ENCODE data around the gene MAP1B. TPM values are rescaled to one million over a fixed set of nuclear protein-coding genes. Genes with fewer than 3 reads are reported as not detected.

The MAP1B gene
- total RNA-seq, 1 experiment from 2014 or later: 135 TPM

GRCh38 chr5:72228960-72229359 lies 121.7 kb downstream of the MAP1B start:
- DNase-seq (ENCODE audit: low spot score): no peak
- H3K9me3 ChIP-seq (ENCODE audit: low read depth, low read length, poor library complexity, severe bottlenecking): no peaks in the 10 kb centered on the region
- intact Hi-C loops (cut with micrococcal nuclease; ENCODE audit: unreplicated experiment): no loop called here
- ChIA-PET POLR2A (ENCODE audit: low non-redundant PET) (no interaction called here), CTCF (no interaction called here)
- BruUV-seq (replicated peaks): no TSS peak
- H3K4me3 ChIP-seq (ENCODE audit: low read depth, low read length, poor library complexity, severe bottlenecking): no peak overlapping the region
- H3K27ac ChIP-seq (ENCODE audit: low read depth, low read length, poor library complexity, severe bottlenecking): no peak overlapping the region
- H3K4me1 ChIP-seq (ENCODE audit: insufficient read depth, low read length, poor library complexity, severe bottlenecking): no peaks in the 10 kb centered on the region
- H3K27me3 ChIP-seq (replicated peaks; ENCODE audit: insufficient read depth, low read depth, low read length, poor library complexity): no peaks in the 10 kb centered on the region
- no peak for TF ChIP-seq EZH2 (IDR thresholded peaks at IDR 0.05; ENCODE audit: borderline replicate concordance, low read depth, low read length, poor library complexity, severe bottlenecking)
- H3K36me3 ChIP-seq (ENCODE audit: insufficient read depth, low read length, poor library complexity, severe bottlenecking): peaks cover 23% of the 10 kb centered on the region

- no peak for DNase-seq (ENCODE audit: low spot score)
- peaks cover 3% of the 10 kb centered on the region for H3K4me1 ChIP-seq (ENCODE audit: insufficient read depth, low read length, poor library complexity, severe bottlenecking)
- TF ChIP-seq, protein P1, sequence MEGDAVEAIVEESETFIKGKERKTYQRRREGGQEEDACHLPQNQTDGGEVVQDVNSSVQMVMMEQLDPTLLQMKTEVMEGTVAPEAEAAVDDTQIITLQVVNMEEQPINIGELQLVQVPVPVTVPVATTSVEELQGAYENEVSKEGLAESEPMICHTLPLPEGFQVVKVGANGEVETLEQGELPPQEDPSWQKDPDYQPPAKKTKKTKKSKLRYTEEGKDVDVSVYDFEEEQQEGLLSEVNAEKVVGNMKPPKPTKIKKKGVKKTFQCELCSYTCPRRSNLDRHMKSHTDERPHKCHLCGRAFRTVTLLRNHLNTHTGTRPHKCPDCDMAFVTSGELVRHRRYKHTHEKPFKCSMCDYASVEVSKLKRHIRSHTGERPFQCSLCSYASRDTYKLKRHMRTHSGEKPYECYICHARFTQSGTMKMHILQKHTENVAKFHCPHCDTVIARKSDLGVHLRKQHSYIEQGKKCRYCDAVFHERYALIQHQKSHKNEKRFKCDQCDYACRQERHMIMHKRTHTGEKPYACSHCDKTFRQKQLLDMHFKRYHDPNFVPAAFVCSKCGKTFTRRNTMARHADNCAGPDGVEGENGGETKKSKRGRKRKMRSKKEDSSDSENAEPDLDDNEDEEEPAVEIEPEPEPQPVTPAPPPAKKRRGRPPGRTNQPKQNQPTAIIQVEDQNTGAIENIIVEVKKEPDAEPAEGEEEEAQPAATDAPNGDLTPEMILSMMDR (conservative IDR thresholded peaks at IDR 0.05; ENCODE audit: low read depth, low read length): no peak
- TF ChIP-seq EZH2 (IDR thresholded peaks at IDR 0.05; ENCODE audit: borderline replicate concordance, low read depth, low read length, poor library complexity, severe bottlenecking): no peak
- intact Hi-C loops (cut with micrococcal nuclease; ENCODE audit: unreplicated experiment): no loop called here
- no peak overlapping the region for H3K27ac ChIP-seq (ENCODE audit: low read depth, low read length, poor library complexity, severe bottlenecking)
- peaks cover 7% of the 10 kb centered on the region for H3K36me3 ChIP-seq (ENCODE audit: insufficient read depth, low read length, poor library complexity, severe bottlenecking)
- BruUV-seq (replicated peaks): no TSS peak
- ChIA-PET CTCF (no interaction called here), POLR2A (ENCODE audit: low non-redundant PET) (no interaction called here)
- H3K9me3 ChIP-seq (ENCODE audit: low read depth, low read length, poor library complexity, severe bottlenecking): no peaks in the 10 kb centered on the region
- no peak overlapping the region for H3K4me3 ChIP-seq (ENCODE audit: low read depth, low read length, poor library complexity, severe bottlenecking)
- H3K27me3 ChIP-seq (replicated peaks; ENCODE audit: insufficient read depth, low read depth, low read length, poor library complexity): no peaks in the 10 kb centered on the region
These were observed 124.9 kb downstream of the MAP1B start for GRCh38 chr5:72231991-72232703.

- no peak overlapping the region for H3K27ac ChIP-seq (ENCODE audit: low read depth, low read length, poor library complexity, severe bottlenecking)
- peaks cover 13% of the 10 kb centered on the region for H3K36me3 ChIP-seq (ENCODE audit: insufficient read depth, low read length, poor library complexity, severe bottlenecking)
- no peaks in the 10 kb centered on the region for H3K27me3 ChIP-seq (replicated peaks; ENCODE audit: insufficient read depth, low read depth, low read length, poor library complexity)
- CTCF ChIA-PET: no interaction called here
- POLR2A ChIA-PET (ENCODE audit: low non-redundant PET): no interaction called here
- TF ChIP-seq, protein P1 (conservative IDR thresholded peaks at IDR 0.05; ENCODE audit: low read depth, low read length): no peak
- TF ChIP-seq EZH2 (IDR thresholded peaks at IDR 0.05; ENCODE audit: borderline replicate concordance, low read depth, low read length, poor library complexity, severe bottlenecking): no peak
- H3K4me3 ChIP-seq (ENCODE audit: low read depth, low read length, poor library complexity, severe bottlenecking): no peak overlapping the region
- intact Hi-C loops (cut with micrococcal nuclease; ENCODE audit: unreplicated experiment): no loop called here
- DNase-seq (ENCODE audit: low spot score): no peak
- no peaks in the 10 kb centered on the region for H3K9me3 ChIP-seq (ENCODE audit: low read depth, low read length, poor library complexity, severe bottlenecking)
- BruUV-seq (replicated peaks): no TSS peak
- peaks cover 3% of the 10 kb centered on the region for H3K4me1 ChIP-seq (ENCODE audit: insufficient read depth, low read length, poor library complexity, severe bottlenecking)
These were observed 125.6 kb downstream of the MAP1B start for GRCh38 chr5:72232838-72233237.

DNA sequence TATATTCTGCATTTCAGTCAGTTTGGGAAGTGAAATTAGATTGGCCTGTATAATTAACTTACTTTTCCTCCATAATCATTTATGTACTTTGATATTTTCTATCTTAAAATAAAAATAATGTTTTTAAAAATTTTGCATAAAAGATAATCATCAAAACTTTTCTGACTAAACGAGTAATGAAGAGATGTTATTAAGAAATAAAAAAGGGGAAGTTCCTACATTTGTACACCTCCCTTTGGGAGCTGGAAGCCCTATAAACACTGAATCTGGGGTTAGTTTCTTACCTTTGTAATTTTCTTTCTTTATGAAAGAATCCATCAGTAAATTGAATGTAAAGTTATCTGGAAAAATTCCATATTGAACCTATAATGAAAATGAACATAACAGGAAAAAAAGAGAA lies 126.6 kb downstream of the MAP1B start:
- peaks cover 14% of the 10 kb centered on the region for H3K36me3 ChIP-seq (ENCODE audit: insufficient read depth, low read length, poor library complexity, severe bottlenecking)
- no peak overlapping the region for H3K4me3 ChIP-seq (ENCODE audit: low read depth, low read length, poor library complexity, severe bottlenecking)
- H3K27me3 ChIP-seq (replicated peaks; ENCODE audit: insufficient read depth, low read depth, low read length, poor library complexity): no peaks in the 10 kb centered on the region
- H3K4me1 ChIP-seq (ENCODE audit: insufficient read depth, low read length, poor library complexity, severe bottlenecking): peaks cover 3% of the 10 kb centered on the region
- H3K9me3 ChIP-seq (ENCODE audit: low read depth, low read length, poor library complexity, severe bottlenecking): no peaks in the 10 kb centered on the region
- BruUV-seq (replicated peaks): no TSS peak
- no peak for TF ChIP-seq EZH2 (IDR thresholded peaks at IDR 0.05; ENCODE audit: borderline replicate concordance, low read depth, low read length, poor library complexity, severe bottlenecking)
- TF ChIP-seq, protein P1 (conservative IDR thresholded peaks at IDR 0.05; ENCODE audit: low read depth, low read length): no peak
- intact Hi-C loops (cut with micrococcal nuclease; ENCODE audit: unreplicated experiment): no loop called here
- H3K27ac ChIP-seq (ENCODE audit: low read depth, low read length, poor library complexity, severe bottlenecking): no peak overlapping the region
- POLR2A ChIA-PET (ENCODE audit: low non-redundant PET): no interaction called here
- CTCF ChIA-PET: no interaction called here
- DNase-seq (ENCODE audit: low spot score): no peak
